ENCODE results near the gene ZBTB38. TPM values are rescaled to one million over a fixed set of nuclear protein-coding genes. Genes with fewer than 3 reads are reported as not detected.

ZBTB38 gene
- polyA plus RNA-seq, 4 donors: 11.9 to 186 (median 21.8) TPM

GRCh38 chr3:141383555-141384129 is 15.3 kb downstream of the ZBTB38 start:
- H3K36me3 ChIP-seq (ENCODE audit: control insufficient read depth in 3 of 3, insufficient read depth in 2 of 3, low read depth in 1 of 3, low read length in 3 of 3): peaks cover 0 to 28% (median 4%) of the 10 kb centered on the region in 3 donors
- DNase-seq (no peak), FAIRE-seq (no peak)
- no peaks in the 10 kb centered on the region for H3K27me3 ChIP-seq (ENCODE audit: control insufficient read depth in 3 of 3, insufficient read depth in 3 of 3, low read length in 3 of 3)
- H3K4me3 ChIP-seq (ENCODE audit: low read depth in 1 of 3, low read length in 3 of 3): no peak overlapping the region
- whole genome bisulfite sequencing, 3 donors: 60 to 85% (median 75%) methylated on average over 14 of the region's 14 CpGs
- H3K27ac ChIP-seq (ENCODE audit: low read depth in 1 of 3, low read length in 2 of 3): peak overlapping the region in 1 of 3 donors; percentile 64
- H3K4me1 ChIP-seq (ENCODE audit: control insufficient read depth in 3 of 3, insufficient read depth in 2 of 3, low read depth in 1 of 3, low read length in 2 of 3): peaks cover 0 to 2% (median 0%) of the 10 kb centered on the region in 3 donors
- no peaks in the 10 kb centered on the region for H3K9me3 ChIP-seq (ENCODE audit: control insufficient read depth in 2 of 2, insufficient read depth in 1 of 2, low read depth in 1 of 2, low read length in 1 of 2)

GRCh38 chr3:141384157-141384556 is 15.9 kb downstream of the ZBTB38 start:
- FAIRE-seq (no peak), DNase-seq (no peak)
- H3K9me3 ChIP-seq (ENCODE audit: control insufficient read depth in 2 of 2, insufficient read depth in 1 of 2, low read depth in 1 of 2, low read length in 1 of 2): no peaks in the 10 kb centered on the region
- 76 to 82% (median 80%) methylated on average over 4 of the region's 4 CpGs for WGBS, 3 donors
- H3K36me3 ChIP-seq (ENCODE audit: control insufficient read depth in 3 of 3, insufficient read depth in 2 of 3, low read depth in 1 of 3, low read length in 3 of 3): peaks cover 0 to 23% (median 4%) of the 10 kb centered on the region in 3 donors
- H3K27ac ChIP-seq (ENCODE audit: low read depth in 1 of 3, low read length in 2 of 3): peak overlapping the region in 1 of 3 donors; percentile 64
- peaks cover 0 to 2% (median 0%) of the 10 kb centered on the region in 3 donors for H3K4me1 ChIP-seq (ENCODE audit: control insufficient read depth in 3 of 3, insufficient read depth in 2 of 3, low read depth in 1 of 3, low read length in 2 of 3)
- H3K27me3 ChIP-seq (ENCODE audit: control insufficient read depth in 3 of 3, insufficient read depth in 3 of 3, low read length in 3 of 3): no peaks in the 10 kb centered on the region
- H3K4me3 ChIP-seq (ENCODE audit: low read depth in 1 of 3, low read length in 3 of 3): no peak overlapping the region

GRCh38 chr3:141384575-141384974 is 16.3 kb downstream of the ZBTB38 start:
- no peak for DNase-seq

GRCh38 chr3:141385406-141386125 is 17.3 kb downstream of the ZBTB38 start:
- H3K9me3 ChIP-seq (ENCODE audit: control insufficient read depth in 2 of 2, insufficient read depth in 1 of 2, low read depth in 1 of 2, low read length in 1 of 2): no peaks in the 10 kb centered on the region
- H3K4me1 ChIP-seq (ENCODE audit: control insufficient read depth in 3 of 3, insufficient read depth in 2 of 3, low read depth in 1 of 3, low read length in 2 of 3): peaks cover 0 to 2% (median 0%) of the 10 kb centered on the region in 3 donors
- no peak overlapping the region for H3K4me3 ChIP-seq (ENCODE audit: low read depth in 1 of 3, low read length in 3 of 3)
- FAIRE-seq: no peak
- H3K27me3 ChIP-seq (ENCODE audit: control insufficient read depth in 3 of 3, insufficient read depth in 3 of 3, low read length in 3 of 3): no peaks in the 10 kb centered on the region
- H3K36me3 ChIP-seq (ENCODE audit: control insufficient read depth in 3 of 3, insufficient read depth in 2 of 3, low read depth in 1 of 3, low read length in 3 of 3): peaks cover 0 to 20% (median 4%) of the 10 kb centered on the region in 3 donors
- H3K27ac ChIP-seq (ENCODE audit: low read depth in 1 of 3, low read length in 2 of 3): peak overlapping the region in 1 of 3 donors; percentile 22
- WGBS, 3 donors: 55 to 87% (median 78%) methylated on average over 8 of the region's 8 CpGs
- no peak for DNase-seq

More at GRCh38 chr3:141384575-141384974, 16.3 kb downstream of the ZBTB38 start:
- peaks cover 0 to 20% (median 4%) of the 10 kb centered on the region in 3 donors for H3K36me3 ChIP-seq (ENCODE audit: control insufficient read depth in 3 of 3, insufficient read depth in 2 of 3, low read depth in 1 of 3, low read length in 3 of 3)
- peak overlapping the region in 1 of 3 donors; percentile 54 for H3K27ac ChIP-seq (ENCODE audit: low read depth in 1 of 3, low read length in 2 of 3)
- WGBS, 3 donors: 87 to 90% (median 90%) methylated on average over 5 of the region's 5 CpGs
- no peaks in the 10 kb centered on the region for H3K9me3 ChIP-seq (ENCODE audit: control insufficient read depth in 2 of 2, insufficient read depth in 1 of 2, low read depth in 1 of 2, low read length in 1 of 2)
- H3K4me1 ChIP-seq (ENCODE audit: control insufficient read depth in 3 of 3, insufficient read depth in 2 of 3, low read depth in 1 of 3, low read length in 2 of 3): peaks cover 0 to 2% (median 0%) of the 10 kb centered on the region in 3 donors
- FAIRE-seq: no peak
- H3K27me3 ChIP-seq (ENCODE audit: control insufficient read depth in 3 of 3, insufficient read depth in 3 of 3, low read length in 3 of 3): no peaks in the 10 kb centered on the region
- H3K4me3 ChIP-seq (ENCODE audit: low read depth in 1 of 3, low read length in 3 of 3): no peak overlapping the region

- WGBS, 3 donors: 61 to 92% (median 76%) methylated on average over 6 of the region's 6 CpGs
- no peaks in the 10 kb centered on the region for H3K9me3 ChIP-seq (ENCODE audit: control insufficient read depth in 2 of 2, insufficient read depth in 1 of 2, low read depth in 1 of 2, low read length in 1 of 2)
- DNase-seq (no peak), FAIRE-seq (no peak)
- H3K36me3 ChIP-seq (ENCODE audit: control insufficient read depth in 3 of 3, insufficient read depth in 2 of 3, low read depth in 1 of 3, low read length in 3 of 3): peaks cover 0 to 25% (median 4%) of the 10 kb centered on the region in 3 donors
- peaks cover 0 to 2% (median 0%) of the 10 kb centered on the region in 3 donors for H3K4me1 ChIP-seq (ENCODE audit: control insufficient read depth in 3 of 3, insufficient read depth in 2 of 3, low read depth in 1 of 3, low read length in 2 of 3)
- peak overlapping the region in 2 of 3 donors; percentile 5 to 61 for H3K27ac ChIP-seq (ENCODE audit: low read depth in 1 of 3, low read length in 2 of 3)
- H3K4me3 ChIP-seq (ENCODE audit: low read depth in 1 of 3, low read length in 3 of 3): no peak overlapping the region
- H3K27me3 ChIP-seq (ENCODE audit: control insufficient read depth in 3 of 3, insufficient read depth in 3 of 3, low read length in 3 of 3): no peaks in the 10 kb centered on the region
These were observed 17.8 kb downstream of the ZBTB38 start for GRCh38 chr3:141386126-141386488.

GRCh38 chr3:141386611-141387111 is 18.4 kb downstream of the ZBTB38 start:
- H3K4me3 ChIP-seq (ENCODE audit: low read depth in 1 of 3, low read length in 3 of 3): peak overlapping the region in 1 of 3 donors; percentile 4
- FAIRE-seq: no peak
- peaks cover 0 to 24% (median 4%) of the 10 kb centered on the region in 3 donors for H3K36me3 ChIP-seq (ENCODE audit: control insufficient read depth in 3 of 3, insufficient read depth in 2 of 3, low read depth in 1 of 3, low read length in 3 of 3)
- no peaks in the 10 kb centered on the region for H3K9me3 ChIP-seq (ENCODE audit: control insufficient read depth in 2 of 2, insufficient read depth in 1 of 2, low read depth in 1 of 2, low read length in 1 of 2)
- no peak for DNase-seq
- 67 to 88% (median 83%) methylated on average over 5 of the region's 5 CpGs for WGBS, 3 donors
- no peaks in the 10 kb centered on the region for H3K27me3 ChIP-seq (ENCODE audit: control insufficient read depth in 3 of 3, insufficient read depth in 3 of 3, low read length in 3 of 3)
- H3K4me1 ChIP-seq (ENCODE audit: control insufficient read depth in 3 of 3, insufficient read depth in 2 of 3, low read depth in 1 of 3, low read length in 2 of 3): peaks cover 0 to 2% (median 0%) of the 10 kb centered on the region in 3 donors
- H3K27ac ChIP-seq (ENCODE audit: low read depth in 1 of 3, low read length in 2 of 3): peak overlapping the region; percentile 5 to 59 (median 25)

- 87 to 92% (median 88%) methylated on average over 3 of the region's 3 CpGs for WGBS, 3 donors
- no peak overlapping the region for H3K4me3 ChIP-seq (ENCODE audit: low read depth in 1 of 3, low read length in 3 of 3)
These were observed 19.2 kb downstream of the ZBTB38 start for GRCh38 chr3:141387516-141387915.

GRCh38 chr3:141388395-141388794 is 20.1 kb downstream of the ZBTB38 start:
- FAIRE-seq (no peak), DNase-seq (no peak)
- no peak overlapping the region for H3K27ac ChIP-seq (ENCODE audit: low read depth in 1 of 3, low read length in 2 of 3)
- no peaks in the 10 kb centered on the region for H3K4me1 ChIP-seq (ENCODE audit: control insufficient read depth in 3 of 3, insufficient read depth in 2 of 3, low read depth in 1 of 3, low read length in 2 of 3)
- no peaks in the 10 kb centered on the region for H3K27me3 ChIP-seq (ENCODE audit: control insufficient read depth in 3 of 3, insufficient read depth in 3 of 3, low read length in 3 of 3)
- H3K36me3 ChIP-seq (ENCODE audit: control insufficient read depth in 3 of 3, insufficient read depth in 2 of 3, low read depth in 1 of 3, low read length in 3 of 3): peaks cover 0 to 29% (median 4%) of the 10 kb centered on the region in 3 donors
- H3K9me3 ChIP-seq (ENCODE audit: control insufficient read depth in 2 of 2, insufficient read depth in 1 of 2, low read depth in 1 of 2, low read length in 1 of 2): no peaks in the 10 kb centered on the region
- 62 to 81% (median 79%) methylated on average over 3 of the region's 3 CpGs for WGBS, 3 donors
- H3K4me3 ChIP-seq (ENCODE audit: low read depth in 1 of 3, low read length in 3 of 3): no peak overlapping the region

More at GRCh38 chr3:141387516-141387915, 19.2 kb downstream of the ZBTB38 start:
- Histone ChIP-seq H3K27me3 (ENCODE audit: control insufficient read depth in 3 of 3, insufficient read depth in 3 of 3, low read length in 3 of 3) (no peaks in the 10 kb centered on the region), H3K27ac (ENCODE audit: low read depth in 1 of 3, low read length in 2 of 3) (peak overlapping the region in 1 of 3 donors; percentile 79), H3K36me3 (ENCODE audit: control insufficient read depth in 3 of 3, insufficient read depth in 2 of 3, low read depth in 1 of 3, low read length in 3 of 3) (peaks cover 0 to 22% (median 4%) of the 10 kb centered on the region in 3 donors), H3K9me3 (ENCODE audit: control insufficient read depth in 2 of 2, insufficient read depth in 1 of 2, low read depth in 1 of 2, low read length in 1 of 2) (no peaks in the 10 kb centered on the region), H3K4me1 (ENCODE audit: control insufficient read depth in 3 of 3, insufficient read depth in 2 of 3, low read depth in 1 of 3, low read length in 2 of 3) (peaks cover 0 to 2% (median 0%) of the 10 kb centered on the region in 3 donors)
- FAIRE-seq: no peak
- no peak for DNase-seq

Measured in small intestine (tissue), 7 donors.